ENCODE measurements around the gene DMD.

- TF ChIP-seq, protein P1, sequence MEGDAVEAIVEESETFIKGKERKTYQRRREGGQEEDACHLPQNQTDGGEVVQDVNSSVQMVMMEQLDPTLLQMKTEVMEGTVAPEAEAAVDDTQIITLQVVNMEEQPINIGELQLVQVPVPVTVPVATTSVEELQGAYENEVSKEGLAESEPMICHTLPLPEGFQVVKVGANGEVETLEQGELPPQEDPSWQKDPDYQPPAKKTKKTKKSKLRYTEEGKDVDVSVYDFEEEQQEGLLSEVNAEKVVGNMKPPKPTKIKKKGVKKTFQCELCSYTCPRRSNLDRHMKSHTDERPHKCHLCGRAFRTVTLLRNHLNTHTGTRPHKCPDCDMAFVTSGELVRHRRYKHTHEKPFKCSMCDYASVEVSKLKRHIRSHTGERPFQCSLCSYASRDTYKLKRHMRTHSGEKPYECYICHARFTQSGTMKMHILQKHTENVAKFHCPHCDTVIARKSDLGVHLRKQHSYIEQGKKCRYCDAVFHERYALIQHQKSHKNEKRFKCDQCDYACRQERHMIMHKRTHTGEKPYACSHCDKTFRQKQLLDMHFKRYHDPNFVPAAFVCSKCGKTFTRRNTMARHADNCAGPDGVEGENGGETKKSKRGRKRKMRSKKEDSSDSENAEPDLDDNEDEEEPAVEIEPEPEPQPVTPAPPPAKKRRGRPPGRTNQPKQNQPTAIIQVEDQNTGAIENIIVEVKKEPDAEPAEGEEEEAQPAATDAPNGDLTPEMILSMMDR (IDR thresholded peaks at IDR 0.05) = no peak
- no peak for TF ChIP-seq POLR2A (IDR thresholded peaks at IDR 0.05)
Measured at GRCh38 chrX:31714797-31715196, 1496.6 kb downstream of the DMD start.
